Left renal pelvis (tissue), 4 donors: ENCODE results near the gene TRAF1. TPM values are rescaled to one million over a fixed set of nuclear protein-coding genes. Genes with fewer than 3 reads are reported as not detected.

ENCODE experiments used
- DNase-seq, 4 donors: peaks; one replicate each; pipeline ENCODE4 v3.0.0-alpha.2; 2013; ENCODE audit warnings: low read depth in 4 of 4, low spot score in 3 of 4
- polyA plus RNA-seq, 4 donors: library from polyadenylated mRNA; unstranded; fragments of 120-200 nt; gene quantifications; one replicate each; pipeline ENCODE4 v1.2.1, GENCODE V29; 2013; ENCODE audit not compliant: insufficient read length in 4 of 4

TRAF1 gene
- polyA plus RNA-seq, 4 donors = 4.4 to 7.3 (median 5.8) TPM

- no peak for DNase-seq
These were observed 53.1 kb downstream of the TRAF1 start for GRCh38 chr9:120873512-120873911.

- no peak for DNase-seq
These were observed 53.6 kb downstream of the TRAF1 start for GRCh38 chr9:120872791-120873502.

- no peak for DNase-seq
These were observed 56.4 kb downstream of the TRAF1 start for GRCh38 chr9:120870206-120870605.

- DNase-seq = no peak
These were observed 56.9 kb downstream of the TRAF1 start for GRCh38 chr9:120869726-120870125.

- no peak for DNase-seq
These were observed 57.3 kb downstream of the TRAF1 start for GRCh38 chr9:120869360-120869687.

- DNase-seq = peak in 3 of 4 donors; percentile 77 to 85 (median 79)
These were observed 57.8 kb downstream of the TRAF1 start for GRCh38 chr9:120868676-120869359.

GRCh38 chr9:120868339-120868675, 58.3 kb downstream of the TRAF1 start:
- no peak for DNase-seq

- no peak for DNase-seq
These were observed 58.8 kb downstream of the TRAF1 start for GRCh38 chr9:120867676-120868338.

GRCh38 chr9:120866651-120867050, 59.9 kb downstream of the TRAF1 start:
- no peak for DNase-seq

GRCh38 chr9:120865809-120866208, 60.8 kb downstream of the TRAF1 start:
- DNase-seq = no peak

- DNase-seq = no peak
These were observed 61.4 kb downstream of the TRAF1 start for GRCh38 chr9:120865176-120865575.

- no peak for DNase-seq
These were observed 61.9 kb downstream of the TRAF1 start for GRCh38 chr9:120864719-120865118.

GRCh38 chr9:120863833-120864232, 62.8 kb downstream of the TRAF1 start:
- no peak for DNase-seq

GRCh38 chr9:120862452-120862851, 64.1 kb downstream of the TRAF1 start:
- no peak for DNase-seq

- DNase-seq = no peak
These were observed 64.7 kb downstream of the TRAF1 start for GRCh38 chr9:120861935-120862334.

GRCh38 chr9:120860083-120860482, 66.5 kb downstream of the TRAF1 start:
- no peak for DNase-seq

GRCh38 chr9:120859361-120859760, 67.2 kb downstream of the TRAF1 start:
- DNase-seq = no peak

- DNase-seq = no peak
These were observed 68.7 kb downstream of the TRAF1 start for GRCh38 chr9:120857902-120858301.

GRCh38 chr9:120857481-120857880, 69.1 kb downstream of the TRAF1 start:
- no peak for DNase-seq

GRCh38 chr9:120856700-120857099, 69.9 kb downstream of the TRAF1 start:
- no peak for DNase-seq

GRCh38 chr9:120855827-120856670, 70.5 kb downstream of the TRAF1 start:
- no peak for DNase-seq
